Breast epithelium (tissue), 4 donors: Measurements from ENCODE around the gene PDLIM7. TPM values are rescaled to one million over a fixed set of nuclear protein-coding genes. Genes with fewer than 3 reads are reported as not detected.

Source experiments
- DNase-seq, 2 donors: peaks; one replicate each; pipeline ENCODE4 v3.0.0-alpha.2; 2019; ENCODE audit warnings: low spot score in 2 of 2
- H3K27ac ChIP-seq, 2 donors: fragments of 200-600 bp; sonication (generic) in 1 of 2; one replicate each; pipeline ENCODE4 v1.5.1; 2016 to 2019; ENCODE audit warnings: mild to moderate bottlenecking in 1 of 2
- H3K27me3 ChIP-seq, 2 donors: fragments of 200-600 bp; sonication (generic) in 1 of 2; one replicate each; pipeline versions ENCODE4 v1.5.1 to v1.6.0; 2017 to 2019; ENCODE audit warnings: control low read depth in 1 of 2, mild to moderate bottlenecking in 1 of 2
- H3K36me3 ChIP-seq: fragments of 200-600 bp; one replicate; pipeline ENCODE4 v1.5.1; 2019
- H3K4me1 ChIP-seq, 2 donors: fragments of 200-600 bp; sonication (generic); one replicate each; pipeline ENCODE4 v1.5.1; 2016 to 2019; ENCODE audit warnings: control low read depth in 1 of 2
- H3K4me3 ChIP-seq, 3 donors: fragments of 200-600 bp; sonication (generic); 1 replicate in 2 of 3; 2 replicates in 1 of 3; pipeline ENCODE4 v1.5.1; 2016 to 2019; ENCODE audit warnings: mild to moderate bottlenecking in 3 of 3, moderate library complexity in 2 of 3
- H3K9me3 ChIP-seq, 2 donors: fragments of 200-600 bp; sonication (generic) in 1 of 2; one replicate each; pipeline ENCODE4 v1.5.1; 2016 to 2019; ENCODE audit warnings: control low read depth in 1 of 2
- CTCF ChIP-seq, 3 donors: fragments of 450-650 bp; IDR thresholded peaks; one replicate each; pipeline ENCODE4 v1.5.1; 2016 to 2017; ENCODE audit warnings: antibody characterized with exemption in 3 of 3, mild to moderate bottlenecking in 3 of 3, moderate library complexity in 3 of 3
- POLR2A ChIP-seq: fragments of 450-650 bp; IDR thresholded peaks from one replicate; pipeline ENCODE4 v1.6.1; 2016; ENCODE audit warnings: antibody characterized with exemption, mild to moderate bottlenecking, moderate library complexity
- POLR2AphosphoS5 ChIP-seq, 3 donors: sonication (generic); formaldehyde crosslinking; IDR thresholded peaks; one replicate each; pipeline ENCODE4 v1.6.1; 2017; ENCODE audit warnings: antibody characterized with exemption in 3 of 3
- intact Hi-C: fragments of 100-400 bp; cut with DNase I; formaldehyde crosslinking; loops from one replicate; pipeline ENCODE4 v1.15.1; 2023; ENCODE audit warnings: low total_unique reads
- total RNA-seq, 3 donors: library from RNA; depleted of rRNA; stranded (reverse); fragments of >200 nt; gene quantifications; one replicate each; pipeline ENCODE4 v1.1.0, GENCODE V29; 2016

Gene PDLIM7
- total RNA-seq, 3 donors from 2014 or later, result 17.1 to 61.9 (median 42.6) TPM

GRCh38 chr5:177494346-177495195, 2.8 kb downstream of the PDLIM7 start:
- Histone ChIP-seq H3K9me3 (no peaks in the 10 kb centered on the region), H3K27ac (peak overlapping the region; percentile 85 to 94), H3K4me1 (peaks cover 0 to 16% of the 10 kb centered on the region in 2 donors), H3K27me3 (no peaks in the 10 kb centered on the region), H3K4me3 (peak overlapping the region; percentile 2 to 75 (median 74)), H3K36me3 (no peaks in the 10 kb centered on the region)
- intact Hi-C loops, result loop anchor here (1.0 kb wide), 1 partner anchor 37 kb away; no protein-coding TSS in a partner anchor
- TF ChIP-seq CTCF (IDR thresholded peaks at IDR 0.05), result no peak
- DNase-seq, result no peak

- peaks cover 0 to 16% of the 10 kb centered on the region in 2 donors for H3K4me1 ChIP-seq
- no peak for DNase-seq
- no peak for TF ChIP-seq POLR2AphosphoS5 (IDR thresholded peaks at IDR 0.05)
- TF ChIP-seq POLR2A, result no peak
- TF ChIP-seq CTCF (IDR thresholded peaks at IDR 0.05), result no peak
- no peaks in the 10 kb centered on the region for H3K36me3 ChIP-seq
- H3K4me3 ChIP-seq, result no peak overlapping the region
- intact Hi-C loops, result loop anchor here (1.0 kb wide), 1 partner anchor 37 kb away; no protein-coding TSS in a partner anchor
- no peaks in the 10 kb centered on the region for H3K27me3 ChIP-seq
- H3K27ac ChIP-seq, result peak overlapping the region; percentile 85 to 94
- no peaks in the 10 kb centered on the region for H3K9me3 ChIP-seq
Observed at GRCh38 chr5:177493795-177494345, 3.5 kb downstream of the PDLIM7 start.

GRCh38 chr5:177492841-177493240, 4.6 kb downstream of the PDLIM7 start:
- Histone ChIP-seq H3K4me1 (peaks cover 0 to 16% of the 10 kb centered on the region in 2 donors), H3K27ac (peak overlapping the region; percentile 85 to 94), H3K36me3 (no peaks in the 10 kb centered on the region), H3K27me3 (no peaks in the 10 kb centered on the region), H3K4me3 (no peak overlapping the region), H3K9me3 (no peaks in the 10 kb centered on the region)
- intact Hi-C loops, result no loop called here
- TF ChIP-seq POLR2AphosphoS5 (IDR thresholded peaks at IDR 0.05), result no peak
- TF ChIP-seq POLR2A, result no peak
- no peak for TF ChIP-seq CTCF (IDR thresholded peaks at IDR 0.05)
- no peak for DNase-seq

GRCh38 chr5:177491983-177492746, 5.2 kb downstream of the PDLIM7 start:
- peak overlapping the region in 1 of 3 donors; percentile 3 for H3K4me3 ChIP-seq
- no peaks in the 10 kb centered on the region for H3K36me3 ChIP-seq
- H3K4me1 ChIP-seq, result peaks cover 0 to 16% of the 10 kb centered on the region in 2 donors
- DNase-seq, result no peak
- no peaks in the 10 kb centered on the region for H3K9me3 ChIP-seq
- peak overlapping the region; percentile 68 to 85 for H3K27ac ChIP-seq
- intact Hi-C loops, result no loop called here
- TF ChIP-seq POLR2AphosphoS5 (IDR thresholded peaks at IDR 0.05) (no peak), CTCF (IDR thresholded peaks at IDR 0.05) (no peak), POLR2A (no peak)
- no peaks in the 10 kb centered on the region for H3K27me3 ChIP-seq
